ENCODE data around the gene MUSTN1. TPM values are rescaled to one million over a fixed set of nuclear protein-coding genes. Genes with fewer than 3 reads are reported as not detected.

MUSTN1 gene
- total and polyA plus RNA-seq, 2 donors (not counting 1 experiment from before 2014, with no cell fraction given), result 0.79 to 11.2 TPM

DNA sequence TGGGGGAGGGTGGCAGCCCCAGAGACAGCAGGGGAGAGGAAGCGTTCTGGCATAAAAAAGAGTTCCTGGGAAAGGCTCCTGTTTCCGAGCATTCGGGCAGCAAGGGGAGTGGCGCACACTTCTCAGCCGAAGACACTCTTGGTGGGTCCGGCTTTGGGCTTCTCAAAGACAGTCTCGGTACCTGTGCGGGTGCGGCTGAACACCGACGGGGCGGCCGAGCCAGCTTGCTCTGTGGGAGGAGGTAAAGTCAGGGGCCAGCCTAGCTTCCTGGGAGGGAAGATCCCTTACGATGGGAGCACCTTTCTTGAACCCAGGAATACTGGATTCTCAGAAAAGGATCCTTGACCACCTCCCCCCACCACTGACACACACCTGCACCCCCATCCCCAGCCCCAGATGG, 1.6 kb downstream of the MUSTN1 start:
- Mint-ChIP-seq H3K27ac (no peak overlapping the region), H3K4me1 (no peaks in the 10 kb centered on the region), H3K9me3 (ENCODE audit: insufficient read depth) (no peaks in the 10 kb centered on the region), H3K27me3 (no peaks in the 10 kb centered on the region), H3K4me3 (no peak overlapping the region)
- Histone ChIP-seq H3K9ac (ENCODE audit: low read length) (no peak overlapping the region), H3K27me3 (replicated peaks in 1 of 4; ENCODE audit: control extremely low read depth in 1 of 4, control insufficient read depth in 3 of 4, insufficient read depth in 4 of 4, low read length in 3 of 4) (no peaks in the 10 kb centered on the region), H3K4me3 (ENCODE audit: control extremely low read depth in 1 of 5, extremely low read depth in 1 of 5, insufficient read depth in 1 of 5, low read depth in 2 of 5, low read length in 4 of 5) (no peak overlapping the region), H4K20me1 (ENCODE audit: control insufficient read depth, insufficient read depth, low read length, poor library complexity, severe bottlenecking) (no peaks in the 10 kb centered on the region), H3K4me1 (ENCODE audit: control insufficient read depth in 2 of 2, insufficient read depth in 2 of 2, low read length in 2 of 2) (no peaks in the 10 kb centered on the region), H2AFZ (ENCODE audit: insufficient read depth, low read depth, low read length, poor library complexity, severe bottlenecking) (no peak overlapping the region), H3K9me3 (ENCODE audit: control extremely low read depth in 1 of 3, control insufficient read depth in 2 of 3, insufficient read depth in 1 of 3, low read length in 2 of 3) (no peaks in the 10 kb centered on the region), H3K79me2 (ENCODE audit: control insufficient read depth, insufficient read depth, low read length) (no peaks in the 10 kb centered on the region), H3K36me3 (replicated peaks in 1 of 2; ENCODE audit: control extremely low read depth in 1 of 2, control insufficient read depth in 1 of 2, extremely low read depth in 1 of 2, insufficient read depth in 2 of 2, low read length in 1 of 2) (peaks cover 0 to 14% of the 10 kb centered on the region in 2 experiments), H3K27ac (ENCODE audit: low read length in 2 of 2) (no peak overlapping the region), H3K4me2 (replicated peaks; ENCODE audit: low read depth, low read length, poor library complexity, severe bottlenecking) (no peak overlapping the region)
- DNase-seq, result no peak
- CTCF ChIA-PET, result no interaction called here
- POLR2A ChIA-PET, result no interaction called here
- 95% methylated on average over 6 of the region's 14 CpGs for WGBS (ENCODE audit: insufficient coverage)
- TF ChIP-seq EZH2 (IDR thresholded peaks at IDR 0.05; ENCODE audit: borderline replicate concordance, insufficient read depth, low read depth, low read length, poor library complexity, severe bottlenecking), result no peak
- TF ChIP-seq, protein P1, sequence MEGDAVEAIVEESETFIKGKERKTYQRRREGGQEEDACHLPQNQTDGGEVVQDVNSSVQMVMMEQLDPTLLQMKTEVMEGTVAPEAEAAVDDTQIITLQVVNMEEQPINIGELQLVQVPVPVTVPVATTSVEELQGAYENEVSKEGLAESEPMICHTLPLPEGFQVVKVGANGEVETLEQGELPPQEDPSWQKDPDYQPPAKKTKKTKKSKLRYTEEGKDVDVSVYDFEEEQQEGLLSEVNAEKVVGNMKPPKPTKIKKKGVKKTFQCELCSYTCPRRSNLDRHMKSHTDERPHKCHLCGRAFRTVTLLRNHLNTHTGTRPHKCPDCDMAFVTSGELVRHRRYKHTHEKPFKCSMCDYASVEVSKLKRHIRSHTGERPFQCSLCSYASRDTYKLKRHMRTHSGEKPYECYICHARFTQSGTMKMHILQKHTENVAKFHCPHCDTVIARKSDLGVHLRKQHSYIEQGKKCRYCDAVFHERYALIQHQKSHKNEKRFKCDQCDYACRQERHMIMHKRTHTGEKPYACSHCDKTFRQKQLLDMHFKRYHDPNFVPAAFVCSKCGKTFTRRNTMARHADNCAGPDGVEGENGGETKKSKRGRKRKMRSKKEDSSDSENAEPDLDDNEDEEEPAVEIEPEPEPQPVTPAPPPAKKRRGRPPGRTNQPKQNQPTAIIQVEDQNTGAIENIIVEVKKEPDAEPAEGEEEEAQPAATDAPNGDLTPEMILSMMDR (IDR thresholded peaks at IDR 0.05), result no peak
- ATAC-seq (ENCODE audit: low read depth), result no peak
- intact Hi-C loops (cut with micrococcal nuclease), result no loop called here

GRCh38 chr3:52831500-52832301, 3.1 kb downstream of the MUSTN1 start:
- Histone ChIP-seq H3K27ac (ENCODE audit: low read length in 2 of 2) (no peak overlapping the region), H3K79me2 (ENCODE audit: control insufficient read depth, insufficient read depth, low read length) (no peaks in the 10 kb centered on the region), H4K20me1 (ENCODE audit: control insufficient read depth, insufficient read depth, low read length, poor library complexity, severe bottlenecking) (no peaks in the 10 kb centered on the region), H2AFZ (ENCODE audit: insufficient read depth, low read depth, low read length, poor library complexity, severe bottlenecking) (no peak overlapping the region), H3K4me2 (replicated peaks; ENCODE audit: low read depth, low read length, poor library complexity, severe bottlenecking) (no peak overlapping the region), H3K27me3 (replicated peaks in 1 of 4; ENCODE audit: control extremely low read depth in 1 of 4, control insufficient read depth in 3 of 4, insufficient read depth in 4 of 4, low read length in 3 of 4) (no peaks in the 10 kb centered on the region), H3K9ac (ENCODE audit: low read length) (no peak overlapping the region), H3K36me3 (replicated peaks in 1 of 2; ENCODE audit: control extremely low read depth in 1 of 2, control insufficient read depth in 1 of 2, extremely low read depth in 1 of 2, insufficient read depth in 2 of 2, low read length in 1 of 2) (peaks cover 0 to 11% of the 10 kb centered on the region in 2 experiments), H3K4me1 (ENCODE audit: control insufficient read depth in 2 of 2, insufficient read depth in 2 of 2, low read length in 2 of 2) (no peaks in the 10 kb centered on the region), H3K4me3 (ENCODE audit: control extremely low read depth in 1 of 5, extremely low read depth in 1 of 5, insufficient read depth in 1 of 5, low read depth in 2 of 5, low read length in 4 of 5) (no peak overlapping the region), H3K9me3 (ENCODE audit: control extremely low read depth in 1 of 3, control insufficient read depth in 2 of 3, insufficient read depth in 1 of 3, low read length in 2 of 3) (no peaks in the 10 kb centered on the region)
- no peaks in the 10 kb centered on the region for H3K9me3 Mint-ChIP-seq (ENCODE audit: insufficient read depth)
- ChIA-PET CTCF (no interaction called here), POLR2A (no interaction called here)
- TF ChIP-seq, protein P1 (IDR thresholded peaks at IDR 0.05), result no peak
- TF ChIP-seq EZH2 (IDR thresholded peaks at IDR 0.05; ENCODE audit: borderline replicate concordance, insufficient read depth, low read depth, low read length, poor library complexity, severe bottlenecking), result no peak
- H3K4me3 Mint-ChIP-seq, result no peak overlapping the region
- intact Hi-C loops (cut with micrococcal nuclease), result no loop called here
- WGBS (ENCODE audit: insufficient coverage), result 77% methylated on average over 21 of the region's 21 CpGs
- no peaks in the 10 kb centered on the region for H3K27me3 Mint-ChIP-seq
- no peak for ATAC-seq (ENCODE audit: low read depth)
- DNase-seq, result no peak
- H3K27ac Mint-ChIP-seq, result no peak overlapping the region
- no peaks in the 10 kb centered on the region for H3K4me1 Mint-ChIP-seq
